Measurements from ENCODE around the gene CAPN12. TPM values are rescaled to one million over a fixed set of nuclear protein-coding genes. Genes with fewer than 3 reads are reported as not detected.

Gene CAPN12
- total RNA-seq, 1 experiment from 2014 or later: not detected

- intact Hi-C loops (cut with micrococcal nuclease): loop anchor here (10.0 kb wide), 1 partner anchor 156 kb away; no protein-coding TSS in a partner anchor
- Mint-ChIP-seq H3K4me3 (ENCODE audit: unreplicated experiment) (no peak overlapping the region), H3K36me3 (ENCODE audit: insufficient read depth, unreplicated experiment) (peaks cover 95% of the 10 kb centered on the region), H3K4me1 (ENCODE audit: insufficient read depth, unreplicated experiment) (peaks cover 11% of the 10 kb centered on the region), H3K27me3 (ENCODE audit: insufficient read depth, unreplicated experiment) (no peaks in the 10 kb centered on the region), H3K27ac (ENCODE audit: low read depth, unreplicated experiment) (peak overlapping the region; percentile 89), H3K9me3 (ENCODE audit: unreplicated experiment) (no peaks in the 10 kb centered on the region)
- BruUV-seq (replicated peaks): no TSS peak
- ChIA-PET CTCF (interaction anchor here (0.6 to 1.3 kb wide), 4 partner anchors 9 to 76 kb away, joined by 3 to 9 read pairs (median 4); no protein-coding TSS in a partner anchor), POLR2A (interaction anchor here (0.7 to 6.0 kb wide), 3 partner anchors 9 to 84 kb away, joined by 3 to 38 read pairs (median 4); partner anchors contain the start of gene ACTN4)
- TF ChIP-seq CTCF (IDR thresholded peaks at IDR 0.05; ENCODE audit: unreplicated experiment): no peak
- DNase-seq (ENCODE audit: unreplicated experiment): no peak
Observed at GRCh38 chr19:38710416-38710702, 33.9 kb downstream of the CAPN12 start.

DNA sequence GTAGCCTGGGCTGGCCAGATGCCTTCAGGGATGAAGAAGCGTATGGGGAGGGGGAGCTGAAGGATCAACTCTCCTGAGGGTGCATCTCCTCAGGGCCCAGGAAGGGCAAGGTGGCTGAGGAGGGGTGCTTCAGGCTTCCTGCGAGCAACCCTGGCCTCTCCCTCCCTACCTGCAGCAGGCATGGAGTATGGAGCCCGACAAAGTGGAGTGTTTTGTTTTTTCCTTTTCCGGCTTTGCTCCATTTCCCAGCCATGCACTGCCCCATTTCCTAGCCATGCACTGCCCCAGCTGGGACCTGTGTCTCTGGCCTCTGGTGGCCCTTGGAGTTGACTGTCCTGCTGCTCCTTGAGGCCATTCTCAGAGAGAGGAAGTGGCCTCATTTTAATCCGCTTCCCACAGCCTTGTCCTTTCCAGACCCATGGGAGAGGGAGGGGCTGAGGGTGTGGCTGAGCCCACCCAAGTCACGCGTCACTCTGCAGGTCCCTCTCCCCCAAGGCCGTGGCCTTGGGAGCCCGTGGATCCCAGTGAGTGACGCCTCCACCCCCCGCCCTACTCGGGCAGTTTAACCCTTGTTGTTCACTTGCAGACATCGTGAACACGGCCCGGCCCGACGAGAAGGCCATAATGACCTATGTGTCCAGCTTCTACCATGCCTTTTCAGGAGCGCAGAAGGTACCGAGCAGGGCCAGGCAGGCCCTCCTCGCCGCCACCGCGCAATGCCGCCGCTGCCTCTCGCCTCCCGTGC is 34.4 kb downstream of the CAPN12 start:
- TF ChIP-seq CTCF (IDR thresholded peaks at IDR 0.05; ENCODE audit: unreplicated experiment): no peak
- ChIA-PET CTCF (interaction anchor here (0.6 to 1.3 kb wide), 3 partner anchors 10 to 165 kb away, joined by 3 to 9 read pairs (median 3); no protein-coding TSS in a partner anchor), POLR2A (interaction anchor here (0.7 kb wide), 2 partner anchors 10 to 84 kb away, joined by 3 to 4 read pairs; no protein-coding TSS in a partner anchor)
- peaks cover 95% of the 10 kb centered on the region for H3K36me3 Mint-ChIP-seq (ENCODE audit: insufficient read depth, unreplicated experiment)
- no peak for DNase-seq (ENCODE audit: unreplicated experiment)
- H3K9me3 Mint-ChIP-seq (ENCODE audit: unreplicated experiment): no peaks in the 10 kb centered on the region
- H3K27me3 Mint-ChIP-seq (ENCODE audit: insufficient read depth, unreplicated experiment): no peaks in the 10 kb centered on the region
- BruUV-seq (replicated peaks): no TSS peak
- no peak overlapping the region for H3K4me3 Mint-ChIP-seq (ENCODE audit: unreplicated experiment)
- intact Hi-C loops (cut with micrococcal nuclease): loop anchor here (10.0 kb wide), 1 partner anchor 155 kb away; no protein-coding TSS in a partner anchor
- H3K4me1 Mint-ChIP-seq (ENCODE audit: insufficient read depth, unreplicated experiment): peaks cover 11% of the 10 kb centered on the region
- peak overlapping the region; percentile 89 for H3K27ac Mint-ChIP-seq (ENCODE audit: low read depth, unreplicated experiment)

- ChIA-PET CTCF (interaction anchor here (0.5 to 0.6 kb wide), 2 partner anchors 164 to 253 kb away, joined by 3 read pairs; no protein-coding TSS in a partner anchor), POLR2A (interaction anchor here (0.7 kb wide), 1 partner anchor 11 kb away, joined by 4 read pairs; no protein-coding TSS in a partner anchor)
- no peak for DNase-seq (ENCODE audit: unreplicated experiment)
- no peak for TF ChIP-seq CTCF (IDR thresholded peaks at IDR 0.05; ENCODE audit: unreplicated experiment)
- intact Hi-C loops (cut with micrococcal nuclease): no loop called here
- H3K4me1 Mint-ChIP-seq (ENCODE audit: insufficient read depth, unreplicated experiment): peaks cover 11% of the 10 kb centered on the region
- H3K4me3 Mint-ChIP-seq (ENCODE audit: unreplicated experiment): no peak overlapping the region
- H3K36me3 Mint-ChIP-seq (ENCODE audit: insufficient read depth, unreplicated experiment): peaks cover 95% of the 10 kb centered on the region
- BruUV-seq (replicated peaks): no TSS peak
- no peaks in the 10 kb centered on the region for H3K27me3 Mint-ChIP-seq (ENCODE audit: insufficient read depth, unreplicated experiment)
- H3K27ac Mint-ChIP-seq (ENCODE audit: low read depth, unreplicated experiment): no peak overlapping the region
- no peaks in the 10 kb centered on the region for H3K9me3 Mint-ChIP-seq (ENCODE audit: unreplicated experiment)
Observed at GRCh38 chr19:38709119-38709518, 35.2 kb downstream of the CAPN12 start.

- intact Hi-C loops (cut with micrococcal nuclease): no loop called here
- Mint-ChIP-seq H3K9me3 (ENCODE audit: unreplicated experiment) (no peaks in the 10 kb centered on the region), H3K27ac (ENCODE audit: low read depth, unreplicated experiment) (peak overlapping the region; percentile 64), H3K36me3 (ENCODE audit: insufficient read depth, unreplicated experiment) (peaks cover 95% of the 10 kb centered on the region), H3K4me1 (ENCODE audit: insufficient read depth, unreplicated experiment) (peaks cover 11% of the 10 kb centered on the region), H3K27me3 (ENCODE audit: insufficient read depth, unreplicated experiment) (no peaks in the 10 kb centered on the region), H3K4me3 (ENCODE audit: unreplicated experiment) (no peak overlapping the region)
- ChIA-PET CTCF (no interaction called here), POLR2A (no interaction called here)
- no peak for DNase-seq (ENCODE audit: unreplicated experiment)
- no peak for TF ChIP-seq CTCF (IDR thresholded peaks at IDR 0.05; ENCODE audit: unreplicated experiment)
- BruUV-seq (replicated peaks): no TSS peak
Observed at GRCh38 chr19:38708413-38709024, 35.8 kb downstream of the CAPN12 start.
